ENCODE measurements around the gene NTRK3.
A peak's percentile ranks its signal among the peaks of the same experiment; 100 is the strongest.

NTRK3 gene

DNA sequence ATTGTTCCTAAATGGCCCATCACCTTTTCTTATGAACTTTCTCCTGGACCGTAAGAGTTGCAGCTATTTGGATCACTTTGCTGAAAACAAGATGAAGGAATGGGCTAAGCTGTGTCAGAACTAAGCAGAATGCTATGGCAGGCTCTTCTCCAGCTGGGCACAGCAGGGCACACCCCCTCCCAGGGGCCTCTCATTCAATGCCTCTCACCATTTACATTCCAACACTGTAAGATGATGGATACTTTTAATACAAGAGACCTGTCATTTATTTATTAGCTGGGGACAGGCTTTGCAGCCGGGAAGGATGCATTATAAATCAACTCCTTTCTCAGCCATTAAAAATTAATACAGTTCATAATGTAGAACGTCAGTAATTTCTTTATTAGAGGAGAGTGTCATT, 240.1 kb downstream of the NTRK3 start:
- Mint-ChIP-seq H3K4me1 (no peaks in the 10 kb centered on the region), H3K36me3 (no peaks in the 10 kb centered on the region), H3K27ac (no peak overlapping the region), H3K9me3 (no peaks in the 10 kb centered on the region), H3K4me3 (no peak overlapping the region)
- DNase-seq (ENCODE audit: low spot score in 2 of 2) (no peak), ATAC-seq (no peak)

DNA sequence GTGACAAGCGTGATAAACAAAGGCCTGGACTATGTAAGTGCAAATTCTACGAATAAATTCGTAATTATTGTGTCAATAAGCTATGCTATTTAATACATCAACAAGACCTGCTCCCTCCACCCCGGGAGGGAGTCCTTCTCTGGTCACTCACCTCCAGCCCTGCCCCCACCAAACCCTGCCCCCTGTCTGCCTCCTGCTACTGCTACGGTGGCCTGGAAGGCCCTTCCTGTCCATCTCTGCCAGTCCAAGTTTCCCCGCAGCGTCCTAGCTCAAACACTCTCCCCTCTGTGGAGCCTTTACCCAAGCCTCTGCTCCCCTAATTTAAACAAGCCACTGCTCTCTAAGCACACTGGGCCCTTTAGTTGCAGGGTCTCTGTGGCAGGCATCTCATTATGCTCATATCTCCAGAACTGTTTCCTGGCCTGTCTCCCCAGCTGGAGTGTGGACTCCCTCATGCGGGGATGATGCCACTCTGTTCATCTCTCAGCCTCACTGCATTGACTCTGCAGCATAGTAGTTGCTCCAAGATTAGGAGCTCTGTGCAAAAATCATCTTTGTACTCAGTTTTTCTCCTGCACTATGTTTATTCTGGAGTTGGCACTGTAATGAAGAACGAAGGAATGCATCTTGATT, 241.2 kb downstream of the NTRK3 start:
- H3K36me3 Mint-ChIP-seq, result no peaks in the 10 kb centered on the region
- no peak overlapping the region for H3K27ac Mint-ChIP-seq
- no peak for DNase-seq (ENCODE audit: low spot score in 2 of 2)
- no peaks in the 10 kb centered on the region for H3K9me3 Mint-ChIP-seq
- no peak for ATAC-seq
- no peaks in the 10 kb centered on the region for H3K4me1 Mint-ChIP-seq
- H3K4me3 Mint-ChIP-seq, result no peak overlapping the region

DNA sequence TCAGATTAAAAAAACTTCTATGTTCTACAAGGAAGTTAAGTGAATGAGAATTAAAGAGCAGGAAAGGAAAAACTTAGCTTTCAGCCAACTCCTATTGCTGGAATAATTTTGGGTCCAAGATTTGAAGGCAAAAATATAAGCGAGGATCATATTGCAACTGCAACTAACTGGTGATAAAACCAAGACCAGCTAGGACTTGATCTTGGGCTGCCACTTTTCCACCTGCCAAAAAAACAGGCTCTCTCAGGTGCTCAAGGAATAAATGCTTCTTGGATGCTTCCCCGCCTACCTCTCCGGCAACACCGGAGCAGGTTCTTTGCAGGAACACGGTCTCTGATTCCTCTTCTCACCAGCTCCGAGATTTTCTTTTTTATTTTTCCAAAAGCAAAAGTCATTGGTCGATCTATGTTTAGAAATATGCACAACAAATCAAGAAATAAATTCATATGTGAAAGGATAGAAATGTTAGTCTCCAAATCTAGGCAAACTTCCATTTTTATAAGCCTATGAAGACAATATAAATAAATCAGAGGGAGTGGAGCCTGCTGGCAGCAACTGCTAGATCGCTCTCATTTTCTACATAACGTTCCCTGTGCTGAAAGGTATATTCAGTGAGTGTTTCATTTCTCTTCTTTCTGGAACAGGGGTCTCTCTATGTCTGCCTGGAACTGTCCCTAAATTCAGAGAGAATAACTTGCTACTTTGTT, 241.9 kb downstream of the NTRK3 start:
- H3K27ac Mint-ChIP-seq, result no peak overlapping the region

DNA sequence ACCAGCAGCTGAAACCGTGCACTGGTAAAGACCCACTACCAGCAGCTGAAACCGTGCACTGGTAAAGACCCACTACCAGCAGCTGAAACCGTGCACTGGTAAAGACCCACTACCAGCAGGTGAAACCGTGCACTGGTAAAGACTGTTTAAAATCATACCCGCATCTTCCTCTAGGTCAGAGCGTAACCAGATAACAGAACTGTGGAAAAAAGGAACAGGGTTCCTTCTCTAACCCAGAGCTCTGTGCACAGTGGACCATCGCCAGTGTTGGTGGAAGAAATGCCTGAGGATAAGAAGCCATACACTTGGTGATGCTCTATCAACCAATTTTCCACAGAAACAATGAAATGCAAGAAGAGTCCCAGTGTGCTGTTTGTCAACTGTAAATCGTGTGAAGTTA, 243.4 kb downstream of the NTRK3 start:
- DNase-seq (ENCODE audit: low spot score in 2 of 2) (no peak), ATAC-seq (no peak)
- Mint-ChIP-seq H3K4me1 (no peaks in the 10 kb centered on the region), H3K9me3 (no peaks in the 10 kb centered on the region), H3K4me3 (no peak overlapping the region), H3K27ac (no peak overlapping the region), H3K36me3 (no peaks in the 10 kb centered on the region)

More for the DNA sequence above, 241.9 kb downstream of the NTRK3 start:
- H3K4me1 Mint-ChIP-seq, result no peaks in the 10 kb centered on the region
- no peak overlapping the region for H3K4me3 Mint-ChIP-seq
- no peaks in the 10 kb centered on the region for H3K9me3 Mint-ChIP-seq
- DNase-seq (ENCODE audit: low spot score in 2 of 2) (no peak), ATAC-seq (no peak)
- H3K36me3 Mint-ChIP-seq, result no peaks in the 10 kb centered on the region

DNA sequence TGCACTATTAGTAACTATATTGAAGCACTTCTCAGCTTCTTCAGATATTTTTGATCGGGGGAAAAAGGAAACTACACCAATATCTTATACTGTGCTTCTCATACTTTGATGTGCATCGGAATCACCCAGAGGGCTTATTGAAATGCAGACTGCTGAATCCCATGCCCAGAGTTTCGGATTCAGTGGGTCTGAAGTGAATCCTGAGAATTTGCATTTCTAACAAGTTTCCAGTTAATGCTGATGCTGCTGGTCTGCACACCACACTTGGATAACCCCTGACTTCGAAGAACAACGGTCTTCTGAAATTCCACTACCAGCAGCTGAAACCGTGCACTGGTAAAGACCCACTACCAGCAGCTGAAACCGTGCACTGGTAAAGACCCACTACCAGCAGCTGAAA, 243.9 kb downstream of the NTRK3 start:
- H3K27ac Mint-ChIP-seq, result no peak overlapping the region
- H3K36me3 Mint-ChIP-seq, result no peaks in the 10 kb centered on the region
- H3K4me1 Mint-ChIP-seq, result no peaks in the 10 kb centered on the region
- no peak for DNase-seq (ENCODE audit: low spot score in 2 of 2)
- no peaks in the 10 kb centered on the region for H3K9me3 Mint-ChIP-seq
- H3K4me3 Mint-ChIP-seq, result no peak overlapping the region
- ATAC-seq, result no peak

DNA sequence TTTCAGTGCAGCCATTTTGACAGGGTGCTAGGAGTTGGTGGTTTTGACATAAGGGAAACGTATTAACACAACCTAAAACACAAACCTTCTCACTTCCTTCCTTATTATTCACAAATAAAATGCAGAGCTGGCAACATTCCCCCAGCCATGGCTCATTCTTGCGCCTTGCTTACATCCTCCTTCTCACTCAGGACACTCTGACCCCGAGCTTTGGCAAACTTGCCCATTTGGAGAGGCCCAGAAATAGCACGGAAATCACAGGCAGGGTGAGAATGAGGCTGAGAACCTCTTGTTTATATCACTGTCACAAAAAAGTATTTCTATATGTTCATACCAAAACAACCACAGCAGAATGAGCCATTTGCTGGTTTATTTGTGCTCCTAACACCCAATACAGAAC, 244.3 kb downstream of the NTRK3 start:
- ATAC-seq (no peak), DNase-seq (ENCODE audit: low spot score in 2 of 2) (no peak)
- no peak overlapping the region for H3K4me3 Mint-ChIP-seq
- no peaks in the 10 kb centered on the region for H3K4me1 Mint-ChIP-seq
- H3K36me3 Mint-ChIP-seq, result no peaks in the 10 kb centered on the region
- no peak overlapping the region for H3K27ac Mint-ChIP-seq
- no peaks in the 10 kb centered on the region for H3K9me3 Mint-ChIP-seq

DNA sequence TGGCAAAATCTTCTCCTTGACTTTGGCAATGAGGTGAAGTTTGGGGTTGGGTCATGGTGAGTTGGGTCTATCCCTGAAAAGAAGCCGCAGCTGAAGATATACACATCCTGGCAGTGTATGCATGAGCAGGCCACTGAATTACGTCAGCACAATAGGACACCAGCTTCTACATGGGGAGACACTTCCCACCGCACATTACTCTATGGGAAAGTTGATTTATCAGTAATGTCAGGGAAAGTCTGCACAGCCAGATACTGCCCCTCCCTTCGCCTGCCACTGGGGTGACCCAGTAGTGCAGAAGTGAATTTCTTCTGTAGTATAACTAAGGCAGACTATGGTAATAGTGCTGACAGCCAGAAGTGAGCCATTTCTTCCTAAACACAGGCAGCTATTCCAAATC, 245.0 kb downstream of the NTRK3 start:
- no peaks in the 10 kb centered on the region for H3K9me3 Mint-ChIP-seq
- H3K4me3 Mint-ChIP-seq, result no peak overlapping the region
- H3K36me3 Mint-ChIP-seq, result no peaks in the 10 kb centered on the region
- ATAC-seq, result no peak
- no peaks in the 10 kb centered on the region for H3K4me1 Mint-ChIP-seq
- no peak overlapping the region for H3K27ac Mint-ChIP-seq
- DNase-seq (ENCODE audit: low spot score in 2 of 2), result no peak

DNA sequence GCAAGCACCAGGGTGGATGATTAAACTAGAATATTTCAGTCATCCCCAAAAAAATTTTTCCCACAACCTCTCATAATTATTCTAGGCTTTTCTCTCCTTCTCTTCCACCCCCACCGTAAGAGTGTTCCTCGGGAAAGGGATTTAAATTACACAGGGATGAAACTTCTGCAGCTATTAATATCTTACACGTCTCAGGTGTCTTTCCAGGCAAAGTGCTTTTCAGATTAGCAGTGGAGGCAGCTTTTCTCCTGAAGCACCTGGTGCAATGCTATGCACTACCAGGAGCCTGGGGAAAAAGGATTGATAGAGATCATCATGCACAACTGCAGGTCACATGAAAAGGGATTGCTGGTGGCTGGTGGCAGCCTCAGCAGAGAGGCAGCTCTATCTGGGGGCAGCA, 250.4 kb downstream of the NTRK3 start:
- ATAC-seq, result no peak
- no peak for DNase-seq (ENCODE audit: low spot score in 2 of 2)
- H3K27ac Mint-ChIP-seq, result no peak overlapping the region
- H3K36me3 Mint-ChIP-seq, result no peaks in the 10 kb centered on the region
- H3K4me1 Mint-ChIP-seq, result no peaks in the 10 kb centered on the region
- H3K9me3 Mint-ChIP-seq, result no peaks in the 10 kb centered on the region
- H3K4me3 Mint-ChIP-seq, result no peak overlapping the region

DNA sequence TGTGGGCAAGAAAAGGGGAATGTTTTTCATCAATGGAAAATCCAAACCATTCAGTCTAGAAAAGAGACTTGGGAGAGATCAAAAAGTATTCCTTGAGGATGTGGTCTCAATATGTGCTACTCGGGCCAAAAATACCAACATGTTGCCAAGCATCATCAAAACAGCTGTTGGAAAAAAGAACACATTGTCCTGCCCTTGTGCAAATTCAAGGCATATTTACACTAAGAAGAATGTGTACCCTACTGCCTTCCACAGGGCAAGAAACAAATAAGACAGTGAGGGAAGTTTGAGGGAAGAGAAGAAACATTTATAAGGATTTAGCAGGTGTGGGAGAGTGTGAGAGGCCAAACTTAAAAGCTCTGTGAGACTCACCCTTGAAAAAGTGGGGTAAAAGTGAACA, 252.1 kb downstream of the NTRK3 start:
- H3K9me3 Mint-ChIP-seq, result no peaks in the 10 kb centered on the region
- DNase-seq (ENCODE audit: low spot score in 2 of 2) (no peak), ATAC-seq (no peak)
- H3K4me3 Mint-ChIP-seq, result no peak overlapping the region
- H3K36me3 Mint-ChIP-seq, result no peaks in the 10 kb centered on the region
- H3K27ac Mint-ChIP-seq, result no peak overlapping the region
- H3K4me1 Mint-ChIP-seq, result no peaks in the 10 kb centered on the region

DNA sequence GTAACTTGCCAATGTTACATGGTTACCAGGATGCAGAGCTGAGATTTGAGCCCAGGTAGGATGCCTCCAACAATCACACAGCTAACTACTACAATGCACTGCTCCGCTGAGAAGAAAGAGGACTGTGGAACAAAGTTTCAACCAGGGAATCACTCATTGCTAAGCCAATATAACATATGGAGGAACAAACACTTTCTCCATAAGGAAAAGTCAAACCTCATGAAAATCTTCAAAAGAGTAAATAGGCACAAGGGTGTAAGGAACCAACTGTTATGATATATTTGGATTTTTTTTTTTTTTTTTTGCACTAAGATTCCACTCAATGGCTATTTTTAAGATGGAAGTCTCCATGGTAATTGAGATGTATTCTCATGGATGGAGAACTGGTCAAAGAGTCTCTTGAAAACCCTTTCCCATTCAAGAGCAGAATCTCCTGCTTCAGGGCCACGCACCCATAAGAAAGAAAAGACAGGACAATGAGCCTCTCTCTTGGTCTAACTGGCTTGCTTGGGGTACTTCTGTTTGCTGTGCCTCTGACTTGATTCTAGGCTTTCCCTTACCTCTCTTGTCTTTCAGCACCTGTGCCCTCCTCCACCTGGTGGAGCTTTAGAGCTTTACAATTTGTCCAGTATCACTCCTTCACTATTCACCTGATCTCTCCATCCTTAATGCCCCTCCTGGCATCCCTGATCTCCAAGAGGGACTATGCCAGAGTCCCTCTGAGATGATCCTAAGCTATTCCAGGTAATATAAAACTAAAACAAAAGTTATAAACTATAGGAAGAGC, 252.8 kb downstream of the NTRK3 start:
- Mint-ChIP-seq H3K27ac (no peak overlapping the region), H3K36me3 (no peaks in the 10 kb centered on the region), H3K4me1 (no peaks in the 10 kb centered on the region), H3K4me3 (no peak overlapping the region), H3K9me3 (no peaks in the 10 kb centered on the region)
- DNase-seq (ENCODE audit: low spot score in 2 of 2) (no peak), ATAC-seq (no peak)

DNA sequence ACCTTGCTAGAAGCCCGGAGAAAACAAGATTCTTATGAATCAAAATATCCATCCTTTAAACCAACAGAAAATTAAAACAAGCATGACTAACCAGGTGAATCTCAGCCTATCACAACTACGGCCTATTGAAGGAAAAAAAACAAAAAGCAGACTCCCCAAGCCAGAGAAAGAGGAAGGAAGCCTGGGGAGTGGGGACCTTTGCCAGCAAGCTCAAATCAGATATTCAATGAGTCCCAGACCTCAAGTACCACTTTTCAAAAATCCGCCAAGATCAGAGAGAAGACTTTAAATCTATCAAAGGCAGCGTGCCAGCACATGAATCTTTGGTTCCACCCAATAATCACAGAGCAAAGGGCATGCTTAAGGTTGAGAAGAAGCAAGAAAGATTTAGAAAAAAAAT, 253.8 kb downstream of the NTRK3 start:
- Mint-ChIP-seq H3K4me3 (no peak overlapping the region), H3K4me1 (no peaks in the 10 kb centered on the region), H3K9me3 (no peaks in the 10 kb centered on the region), H3K27ac (no peak overlapping the region), H3K36me3 (no peaks in the 10 kb centered on the region)
- ATAC-seq (no peak), DNase-seq (ENCODE audit: low spot score in 2 of 2) (no peak)

DNA sequence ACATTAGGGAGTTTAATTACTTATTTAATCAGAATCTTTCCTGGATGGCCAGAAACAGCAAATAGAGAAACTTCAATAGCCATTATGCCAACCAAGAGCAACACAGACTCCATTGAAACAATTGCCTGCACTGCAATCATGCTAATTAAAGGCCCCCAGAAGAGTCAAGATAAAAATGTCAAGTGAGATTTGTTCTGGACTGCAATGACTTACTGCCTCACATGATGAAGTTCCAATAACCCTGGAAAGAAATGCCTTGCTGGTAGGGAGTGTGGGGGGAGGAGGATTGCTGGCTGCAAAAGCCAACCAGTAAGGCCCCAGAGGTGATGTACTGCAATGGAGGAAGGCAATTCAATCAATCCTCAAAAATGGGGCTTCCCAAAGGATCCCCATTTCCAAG, 257.9 kb downstream of the NTRK3 start:
- peak; percentile 24 for ATAC-seq
- H3K36me3 Mint-ChIP-seq, result no peaks in the 10 kb centered on the region
- no peak overlapping the region for H3K27ac Mint-ChIP-seq
- H3K9me3 Mint-ChIP-seq, result no peaks in the 10 kb centered on the region
- no peaks in the 10 kb centered on the region for H3K4me1 Mint-ChIP-seq
- no peak overlapping the region for H3K4me3 Mint-ChIP-seq
- no peak for DNase-seq (ENCODE audit: low spot score in 2 of 2)

DNA sequence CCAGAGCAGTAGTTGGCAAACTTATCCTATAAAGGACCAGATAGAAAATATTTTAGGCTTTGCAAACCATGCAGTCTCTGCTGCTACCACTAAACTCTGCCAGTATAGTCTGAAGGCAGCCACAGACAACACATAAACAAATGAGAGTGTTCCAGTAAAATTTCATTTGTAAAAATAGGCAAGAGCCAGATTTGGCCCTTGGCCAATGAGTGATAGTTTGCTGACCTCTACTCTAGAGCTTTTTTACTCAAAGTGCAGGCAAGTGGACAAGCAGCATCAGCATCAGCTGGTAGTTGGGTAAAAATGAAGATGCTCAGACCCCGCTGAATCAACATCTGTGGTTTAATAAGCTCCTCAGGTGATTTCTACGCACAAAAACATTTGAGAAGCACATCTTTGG, 269.8 kb downstream of the NTRK3 start:
- H3K9me3 Mint-ChIP-seq, result no peaks in the 10 kb centered on the region
- no peaks in the 10 kb centered on the region for H3K36me3 Mint-ChIP-seq
- DNase-seq (ENCODE audit: low spot score in 2 of 2), result no peak
- H3K4me1 Mint-ChIP-seq, result no peaks in the 10 kb centered on the region
- H3K27ac Mint-ChIP-seq, result no peak overlapping the region
- H3K4me3 Mint-ChIP-seq, result no peak overlapping the region
- no peak for ATAC-seq

DNA sequence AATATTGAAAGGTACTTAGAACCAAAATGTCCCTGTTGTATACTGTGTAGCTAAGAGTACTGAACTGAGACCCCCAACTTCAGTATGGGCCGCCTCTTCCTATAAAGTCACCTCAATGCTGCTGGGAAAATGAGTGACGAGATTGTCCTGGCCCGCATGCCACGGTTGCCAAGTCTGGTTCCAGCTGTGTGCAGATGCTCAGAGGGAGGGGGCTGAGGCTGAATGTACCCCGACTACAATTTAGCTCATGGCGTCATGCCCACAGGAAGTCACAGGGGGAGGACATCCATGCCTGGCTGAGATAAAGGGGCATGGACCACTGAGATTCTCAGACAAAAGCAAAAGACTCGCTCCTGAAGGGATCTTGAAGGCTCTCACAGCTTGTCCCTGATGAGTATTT, 271.1 kb downstream of the NTRK3 start:
- Mint-ChIP-seq H3K9me3 (no peaks in the 10 kb centered on the region), H3K4me1 (no peaks in the 10 kb centered on the region), H3K36me3 (no peaks in the 10 kb centered on the region), H3K27ac (no peak overlapping the region), H3K4me3 (no peak overlapping the region)
- ATAC-seq (no peak), DNase-seq (ENCODE audit: low spot score in 2 of 2) (no peak)

DNA sequence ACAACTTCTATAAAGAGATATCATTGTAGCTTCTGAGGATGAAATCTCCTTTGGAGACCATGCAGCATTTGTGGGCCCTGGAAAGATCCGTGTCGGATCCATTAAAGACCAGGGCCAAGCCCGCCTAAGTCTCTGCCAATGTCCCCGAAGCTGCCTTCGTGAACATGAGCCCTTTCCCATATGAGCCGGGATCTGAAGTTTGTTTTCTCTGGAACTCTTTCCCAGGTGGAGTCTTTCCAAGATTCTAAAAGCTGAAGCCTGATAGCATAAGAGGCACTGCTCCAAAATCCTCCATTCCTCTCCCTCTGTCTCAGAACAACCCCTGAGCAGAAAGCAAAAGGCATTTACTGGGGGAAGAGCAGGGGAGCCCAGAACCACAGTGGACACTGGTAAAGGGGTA, 274.6 kb downstream of the NTRK3 start:
- H3K4me1 Mint-ChIP-seq, result no peaks in the 10 kb centered on the region
- ATAC-seq (no peak), DNase-seq (ENCODE audit: low spot score in 2 of 2) (no peak)
- no peaks in the 10 kb centered on the region for H3K36me3 Mint-ChIP-seq
- H3K9me3 Mint-ChIP-seq, result no peaks in the 10 kb centered on the region
- H3K27ac Mint-ChIP-seq, result no peak overlapping the region
- no peak overlapping the region for H3K4me3 Mint-ChIP-seq

DNA sequence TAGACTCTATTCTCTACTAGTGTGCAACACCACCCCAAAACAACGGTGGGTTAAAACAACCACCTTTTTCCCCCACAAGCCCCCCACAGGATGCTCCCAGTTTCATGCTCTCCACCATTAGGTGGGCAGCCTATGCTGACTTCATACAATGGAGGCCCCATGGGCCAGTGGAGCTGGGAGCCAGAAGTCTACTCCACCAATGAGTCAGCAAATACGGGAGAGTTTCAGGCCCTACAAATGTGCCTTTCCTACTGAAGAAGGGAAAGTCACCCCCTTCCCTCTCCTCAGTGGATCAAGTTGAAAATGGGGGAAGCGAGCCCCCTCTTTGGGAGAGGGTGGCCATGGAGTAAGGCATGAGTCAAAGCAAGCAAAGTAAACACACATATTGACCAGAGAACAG, 278.6 kb downstream of the NTRK3 start:
- Mint-ChIP-seq H3K36me3 (no peaks in the 10 kb centered on the region), H3K4me3 (no peak overlapping the region), H3K9me3 (no peaks in the 10 kb centered on the region), H3K4me1 (no peaks in the 10 kb centered on the region), H3K27ac (no peak overlapping the region)
- DNase-seq (ENCODE audit: low spot score in 2 of 2), result no peak
- no peak for ATAC-seq
